Keratinocyte (primary cell): Measurements from ENCODE around the gene CFAP20DC. TPM values are rescaled to one million over a fixed set of nuclear protein-coding genes. Genes with fewer than 3 reads are reported as not detected.

ENCODE experiments used
- DNase-seq: peaks from one replicate; pipeline ENCODE4 v3.0.0-alpha.2; 2011; ENCODE audit warnings: low read depth, missing footprints, low spot score
- FAIRE-seq: peaks from 2 replicates; lab custom pipeline; 2011; peaks lifted over from hg19 to GRCh38; lab: Jason Lieb, UNC
- H2AFZ ChIP-seq: 2 replicates; pipeline ENCODE4 v1.6.0; 2012; ENCODE audit warnings: low read length, control low read depth, inconsistent platforms; ENCODE audit not compliant: control insufficient read depth
- H3K27ac ChIP-seq: 2 replicates; pipeline ENCODE4 v1.5.1; 2011; ENCODE audit warnings: low read length; ENCODE audit not compliant: control insufficient read depth, insufficient read depth
- H3K27me3 ChIP-seq: 3 replicates; pipeline ENCODE4 v1.6.0; 2011; ENCODE audit warnings: low read length; ENCODE audit not compliant: control insufficient read depth, insufficient read depth; ENCODE audit errors: extremely low read depth
- H3K36me3 ChIP-seq, 2 experiments: 2 replicates in 1 of 2; 3 replicates in 1 of 2; pipeline ENCODE4 v1.5.1; 2011; ENCODE audit warnings: low read length in 2 of 2, mild to moderate bottlenecking in 1 of 2; ENCODE audit not compliant: control insufficient read depth in 2 of 2, insufficient read depth in 2 of 2; ENCODE audit errors: extremely low read depth in 1 of 2
- H3K4me1 ChIP-seq: 3 replicates; pipeline ENCODE4 v1.5.1; 2011; ENCODE audit warnings: low read length; ENCODE audit not compliant: control insufficient read depth, insufficient read depth; ENCODE audit errors: extremely low read depth
- H3K4me2 ChIP-seq: 3 replicates; pipeline ENCODE4 v1.6.0; 2011; ENCODE audit warnings: low read depth, low read length; ENCODE audit not compliant: control insufficient read depth, insufficient read depth; ENCODE audit errors: extremely low read depth
- H3K4me3 ChIP-seq, 3 experiments: fragments of 200-600 bp in 1 of 3; sonication (generic) in 1 of 3; 2 replicates in 2 of 3; 3 replicates in 1 of 3; pipeline ENCODE4 v1.5.1; 2011 to 2016; ENCODE audit warnings: low read length in 3 of 3, mild to moderate bottlenecking in 3 of 3, control low read depth in 2 of 3, inconsistent platforms in 1 of 3, low read depth in 1 of 3, mixed read lengths in 1 of 3, mixed run types in 1 of 3, moderate library complexity in 1 of 3; ENCODE audit not compliant: control insufficient read depth in 2 of 3, insufficient read depth in 2 of 3; ENCODE audit errors: extremely low read depth in 1 of 3
- H3K79me2 ChIP-seq: 2 replicates; pipeline ENCODE4 v1.6.0; 2012; ENCODE audit warnings: low read length; ENCODE audit not compliant: control insufficient read depth, insufficient read depth
- H3K9ac ChIP-seq: 3 replicates; pipeline ENCODE4 v1.6.0; 2011; ENCODE audit warnings: low read length; ENCODE audit not compliant: control insufficient read depth, insufficient read depth; ENCODE audit errors: extremely low read depth
- H3K9me1 ChIP-seq: 3 replicates; pipeline ENCODE4 v1.6.0; 2011; ENCODE audit warnings: low read length; ENCODE audit not compliant: control insufficient read depth, insufficient read depth; ENCODE audit errors: extremely low read depth
- H3K9me3 ChIP-seq: 2 replicates; pipeline ENCODE4 v1.5.1; 2012; ENCODE audit warnings: low read depth, low read length; ENCODE audit not compliant: control insufficient read depth
- H4K20me1 ChIP-seq: 3 replicates; pipeline ENCODE4 v1.6.0; 2011; ENCODE audit warnings: low read length; ENCODE audit not compliant: control insufficient read depth, insufficient read depth; ENCODE audit errors: extremely low read depth
- CTCF ChIP-seq, 3 experiments: IDR thresholded peaks in 1 of 3; conservative IDR thresholded peaks in 1 of 3; optimal IDR thresholded peaks in 1 of 3; 2 replicates in 2 of 3; 3 replicates in 1 of 3; pipeline versions ENCODE3 to v1.5.1; 2011; ENCODE audit warnings: low read length in 3 of 3, mild to moderate bottlenecking in 3 of 3, moderate library complexity in 2 of 3, control low read depth in 1 of 3, inconsistent platforms in 1 of 3; ENCODE audit not compliant: insufficient read depth in 2 of 3; ENCODE audit errors: extremely low read depth in 1 of 3
- EZH2 ChIP-seq: IDR thresholded peaks from one replicate; pipeline ENCODE4 v1.6.1; 2012; ENCODE audit warnings: inconsistent platforms, mild to moderate bottlenecking, low read length, moderate library complexity
- dilution Hi-C: fragments of 300-500 bp; cut with MboI; formaldehyde crosslinking; loops from one replicate; pipeline ENCODE4 v1.7.0; 2020; ENCODE audit warnings: low sequenced_read_pairs; ENCODE audit not compliant: extremely low pct_ligation_motif_present
- polyA plus RNA-seq, 5 experiments: library from polyadenylated mRNA; depleted of rRNA in 3 of 5; stranded (reverse) in 3 of 5; stranded (forward) in 1 of 5; unstranded in 1 of 5; fragments of >200 nt; gene quantifications; 1 replicate in 1 of 5; 2 replicates in 3 of 5; 3 replicates in 1 of 5; pipeline versions ENCODE4 v1.2.1 to v1.2.3, GENCODE V29; 2011 to 2012; ENCODE audit warnings: missing spikeins in 2 of 5, low read depth in 1 of 5, low replicate concordance in 1 of 5

Gene CFAP20DC
- polyA plus RNA-seq, 1 donor (not counting 4 experiments of a cell fraction or from before 2014, with no cell fraction given), result 6.3 TPM

GRCh38 chr3:58776231-58776630, 273.6 kb downstream of the CFAP20DC start:
- H3K9me3 ChIP-seq, result no peaks in the 10 kb centered on the region
- no peaks in the 10 kb centered on the region for H3K27me3 ChIP-seq
- no peak overlapping the region for H3K4me2 ChIP-seq
- FAIRE-seq (no peak), DNase-seq (no peak)
- TF ChIP-seq CTCF (optimal IDR thresholded peaks at IDR 0.05 in 1 of 3, IDR thresholded peaks at IDR 0.05 in 1 of 3, conservative IDR thresholded peaks at IDR 0.05 in 1 of 3; ENCODE audit: extremely low read depth in 1 of 3, insufficient read depth in 2 of 3, low read length in 3 of 3) (peak in 1 of 3 experiments; percentile 14), EZH2 (no peak)
- H4K20me1 ChIP-seq, result no peaks in the 10 kb centered on the region
- H3K27ac ChIP-seq, result no peak overlapping the region
- dilution Hi-C loops, result no loop called here
- no peak overlapping the region for H3K9ac ChIP-seq
- no peaks in the 10 kb centered on the region for H3K4me1 ChIP-seq
- no peaks in the 10 kb centered on the region for H3K79me2 ChIP-seq
- no peak overlapping the region for H2AFZ ChIP-seq
- H3K9me1 ChIP-seq, result no peaks in the 10 kb centered on the region
- H3K36me3 ChIP-seq, result no peaks in the 10 kb centered on the region
- no peak overlapping the region for H3K4me3 ChIP-seq

GRCh38 chr3:58772462-58772861, 277.4 kb downstream of the CFAP20DC start:
- Histone ChIP-seq H3K9ac (no peak overlapping the region), H3K27ac (no peak overlapping the region), H3K4me3 (no peak overlapping the region), H3K9me3 (no peaks in the 10 kb centered on the region), H2AFZ (no peak overlapping the region), H3K27me3 (no peaks in the 10 kb centered on the region), H3K4me1 (no peaks in the 10 kb centered on the region), H3K79me2 (no peaks in the 10 kb centered on the region), H3K9me1 (no peaks in the 10 kb centered on the region), H4K20me1 (no peaks in the 10 kb centered on the region), H3K36me3 (no peaks in the 10 kb centered on the region), H3K4me2 (no peak overlapping the region)
- dilution Hi-C loops, result no loop called here
- no peak for FAIRE-seq
- no peak for DNase-seq
- TF ChIP-seq EZH2 (no peak), CTCF (optimal IDR thresholded peaks at IDR 0.05 in 1 of 3, IDR thresholded peaks at IDR 0.05 in 1 of 3, conservative IDR thresholded peaks at IDR 0.05 in 1 of 3; ENCODE audit: extremely low read depth in 1 of 3, insufficient read depth in 2 of 3, low read length in 3 of 3) (no peak)
